NCI-H1048 (cell line): ENCODE measurements around the gene AIFM1.
"Not testable (repeated sequence)": the region's sequence is repeated elsewhere in the genome, so short reads cannot be mapped to it uniquely, and the experiment has no call there.

Experiments
- DNase-seq: peaks from one replicate; lab custom pipeline; 2025; lab: John Stamatoyannopoulos, UW

The AIFM1 gene

DNA sequence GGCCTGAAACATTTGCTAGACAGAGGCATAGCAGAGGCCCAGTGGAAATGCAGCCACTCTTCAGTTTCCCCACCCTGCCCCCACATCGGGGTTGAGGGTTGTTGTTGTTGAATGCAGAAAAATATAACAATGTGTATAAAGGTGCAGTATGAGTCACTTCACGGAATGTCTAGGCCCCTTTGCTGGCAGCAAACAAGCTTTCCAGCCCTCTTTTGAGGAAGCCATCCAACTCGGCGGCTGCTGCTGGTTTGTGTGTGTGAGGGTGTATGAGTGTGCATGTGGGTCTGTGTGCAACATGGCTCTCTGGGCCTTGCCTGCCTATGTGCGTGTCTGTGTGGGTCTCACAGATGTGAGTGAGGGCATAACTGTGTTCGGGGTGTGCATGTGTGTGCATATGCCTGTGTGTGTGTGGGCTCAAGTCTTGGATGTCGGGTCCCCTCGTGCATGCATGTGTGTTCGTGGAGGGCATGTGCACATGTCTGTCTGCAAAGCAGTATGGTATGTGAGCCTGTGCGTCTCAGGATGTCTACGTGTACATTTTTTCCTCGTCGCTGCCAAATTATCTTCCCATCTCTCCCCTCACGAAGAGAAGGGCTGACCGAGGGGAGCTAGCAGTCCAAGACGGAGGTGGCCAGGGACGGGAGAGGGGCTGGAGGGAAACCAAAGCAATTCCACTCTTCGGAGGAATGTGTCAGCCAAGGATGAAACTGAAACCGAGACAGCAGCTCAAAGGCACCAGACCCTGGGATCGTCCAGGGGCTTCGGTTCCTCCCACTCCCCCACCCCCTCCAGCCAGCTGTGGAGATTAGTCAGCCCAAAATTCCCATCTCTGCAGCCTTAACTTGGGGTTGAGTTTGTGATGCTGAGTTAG lies 47.0 kb downstream of the AIFM1 start:
- no peak for DNase-seq

DNA sequence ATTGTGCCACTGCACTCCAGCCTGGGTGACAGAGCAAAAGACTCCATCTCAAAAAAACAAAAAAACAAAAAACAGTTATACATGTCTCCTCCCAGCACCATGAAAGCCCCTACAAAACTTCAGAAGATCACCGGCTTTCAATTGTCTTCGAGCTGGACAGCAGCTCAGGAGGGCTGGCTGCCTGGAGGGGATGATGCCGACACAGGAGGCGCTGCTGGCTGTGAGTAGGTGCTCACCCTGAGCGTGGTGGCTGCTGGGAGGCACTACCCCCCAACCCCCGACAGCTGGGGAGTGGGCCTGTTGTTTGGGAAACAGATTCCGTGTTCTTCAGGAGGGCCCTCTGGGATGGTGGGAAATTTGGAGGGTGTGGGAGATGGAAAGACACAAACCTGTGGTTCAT lies 48.5 kb downstream of the AIFM1 start:
- no peak for DNase-seq

DNA sequence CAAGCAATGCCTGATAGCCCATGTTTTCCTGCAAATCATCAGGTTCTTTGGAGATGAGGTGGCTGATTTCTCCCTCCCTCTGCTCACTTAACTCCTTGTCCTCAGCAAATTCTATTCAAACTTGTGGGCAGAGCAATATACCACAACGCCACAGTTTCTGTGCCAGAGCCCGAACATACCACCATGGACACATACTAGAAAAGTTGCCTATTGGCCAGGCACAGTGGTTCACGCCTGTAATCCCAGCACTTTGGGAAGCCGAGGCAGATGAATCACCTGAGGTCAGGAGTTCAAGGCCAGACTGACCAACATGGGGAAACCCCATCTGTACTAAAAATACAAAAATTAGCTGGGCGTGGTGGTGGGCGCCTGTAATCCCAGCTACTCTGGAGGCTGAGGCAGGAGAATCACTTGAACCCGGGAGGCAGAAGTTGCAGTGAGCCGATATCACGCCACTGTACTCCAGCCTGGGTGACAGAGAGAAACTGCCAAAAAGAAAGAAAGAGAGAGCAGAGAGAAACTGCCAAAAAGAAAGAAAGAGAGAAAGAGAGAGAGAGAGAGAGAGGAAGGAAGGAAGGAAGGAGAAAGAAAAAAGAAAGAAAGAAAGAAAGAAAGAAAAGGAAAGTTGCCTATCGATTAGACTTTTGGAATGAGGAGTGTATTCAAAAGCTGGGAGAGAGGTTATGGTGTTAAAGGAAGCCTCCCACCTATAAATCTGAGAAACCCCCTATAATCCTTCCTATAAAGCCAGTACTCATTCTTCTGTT lies 50.3 kb downstream of the AIFM1 start:
- not testable (repeated sequence) for DNase-seq

DNA sequence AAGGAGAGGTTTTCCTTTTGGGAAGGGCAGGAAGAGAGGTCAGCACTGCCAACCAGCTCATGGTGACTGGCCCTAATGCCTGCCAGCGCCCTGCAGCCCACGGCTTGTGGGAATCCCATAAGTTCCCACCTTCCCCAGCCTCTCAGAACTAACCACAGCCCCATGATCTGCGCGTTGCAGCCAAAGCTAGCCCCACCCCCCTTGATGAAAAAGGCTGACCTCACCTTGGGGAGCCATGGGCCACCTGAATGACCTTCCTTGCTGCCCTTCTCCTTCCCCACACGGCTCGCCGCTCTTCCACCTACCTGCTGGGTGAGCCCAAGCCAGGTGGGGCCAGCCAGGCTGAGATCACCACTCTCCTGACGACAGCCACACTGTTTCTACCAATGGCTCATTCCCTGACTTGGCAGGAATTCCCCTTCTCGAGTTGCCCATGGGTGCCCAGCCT lies 51.5 kb downstream of the AIFM1 start:
- no peak for DNase-seq

DNA sequence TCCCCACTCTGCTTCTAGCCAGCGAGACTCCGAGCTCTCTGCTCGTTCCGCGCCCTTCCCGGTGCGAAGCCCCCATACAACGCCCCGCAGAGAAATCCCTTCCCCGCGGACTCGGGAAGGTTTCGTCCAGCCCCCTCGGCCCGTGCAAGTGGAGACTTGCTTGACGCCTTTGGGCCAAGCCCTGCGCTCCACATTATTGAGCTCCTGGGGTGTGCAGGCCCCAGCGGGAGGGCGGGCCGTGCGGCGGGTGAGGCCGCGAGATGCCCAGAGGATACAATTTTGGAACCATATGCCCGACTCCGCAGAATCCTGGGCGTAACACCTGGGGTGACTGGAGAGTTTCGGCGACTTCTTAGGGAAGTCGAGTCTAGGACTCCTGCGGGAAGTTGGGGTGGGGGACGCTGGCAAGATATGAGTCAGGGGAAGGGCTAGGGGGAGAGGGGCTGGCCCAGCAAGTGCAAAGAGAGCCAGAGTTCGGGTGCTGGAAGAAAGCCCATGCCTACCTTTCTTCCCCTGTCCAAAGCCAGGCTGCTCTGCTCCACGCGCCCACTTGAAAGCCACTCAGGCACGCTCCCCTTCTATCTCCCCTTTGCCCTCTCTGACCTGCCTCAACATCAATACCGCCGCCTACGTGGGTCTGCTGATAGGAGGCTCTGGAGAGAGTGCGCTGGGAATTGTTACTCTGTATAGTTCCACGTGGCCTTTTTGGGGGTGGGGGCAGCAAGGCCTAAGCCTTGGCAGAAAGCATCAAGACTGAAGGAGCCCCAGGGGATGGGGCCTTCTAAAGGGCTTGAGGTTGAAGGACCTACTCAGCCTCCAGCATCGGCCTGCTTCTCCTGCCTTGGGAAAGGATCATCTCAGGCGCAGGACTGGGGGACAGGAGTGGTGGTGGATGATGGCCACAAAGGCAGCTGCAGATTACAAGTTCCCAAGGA lies 54.2 kb downstream of the AIFM1 start:
- DNase-seq: no peak

DNA sequence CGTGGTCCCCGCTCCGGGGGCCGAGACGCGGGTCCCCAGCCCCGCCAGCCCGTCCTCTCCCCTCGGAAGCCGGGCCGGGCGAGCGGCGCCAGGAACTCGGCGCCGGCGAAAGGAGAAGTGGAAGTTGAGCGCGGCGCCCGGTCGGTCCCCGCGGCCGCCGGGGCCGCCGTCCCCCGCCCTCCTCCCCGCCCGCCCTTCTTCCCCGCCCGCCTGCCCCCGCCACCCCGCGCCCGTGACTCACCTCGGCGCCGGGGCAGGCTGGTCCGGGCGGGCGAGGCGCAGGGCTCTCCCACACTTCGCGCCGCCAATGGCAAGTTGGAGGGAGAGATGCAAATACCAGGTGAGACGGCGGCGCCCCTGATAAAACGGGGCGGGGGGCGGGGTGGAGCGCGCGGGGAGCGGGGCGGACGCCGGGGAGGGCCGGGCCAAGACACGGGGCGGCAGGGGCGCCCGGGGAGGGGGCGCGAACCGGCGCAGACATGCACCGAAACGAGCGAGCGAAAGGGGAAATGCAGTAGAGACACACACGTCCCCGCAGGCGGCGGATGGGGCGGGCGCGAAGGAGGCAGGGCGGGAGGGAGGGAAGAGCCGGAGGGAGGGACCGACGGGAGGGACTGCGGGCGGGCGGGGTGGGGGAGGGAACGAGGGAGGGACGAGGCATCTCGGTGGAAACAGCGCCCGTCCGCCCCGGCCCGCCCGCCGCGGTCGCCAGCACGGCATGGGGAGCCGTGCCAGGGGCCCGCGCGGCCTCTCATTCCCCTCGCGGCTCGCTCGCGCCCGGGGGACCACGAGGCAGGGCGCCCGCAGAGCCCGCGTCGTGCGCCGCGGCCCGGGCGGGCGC lies 55.0 kb downstream of the AIFM1 start, which contains the start of gene ELF4:
ELF4 (minus strand) TSS at position 119 of the 841 bp plus-strand sequence. CDS start 29,167 bp downstream, outside the sequence.
- DNase-seq: peak; percentile 28

DNA sequence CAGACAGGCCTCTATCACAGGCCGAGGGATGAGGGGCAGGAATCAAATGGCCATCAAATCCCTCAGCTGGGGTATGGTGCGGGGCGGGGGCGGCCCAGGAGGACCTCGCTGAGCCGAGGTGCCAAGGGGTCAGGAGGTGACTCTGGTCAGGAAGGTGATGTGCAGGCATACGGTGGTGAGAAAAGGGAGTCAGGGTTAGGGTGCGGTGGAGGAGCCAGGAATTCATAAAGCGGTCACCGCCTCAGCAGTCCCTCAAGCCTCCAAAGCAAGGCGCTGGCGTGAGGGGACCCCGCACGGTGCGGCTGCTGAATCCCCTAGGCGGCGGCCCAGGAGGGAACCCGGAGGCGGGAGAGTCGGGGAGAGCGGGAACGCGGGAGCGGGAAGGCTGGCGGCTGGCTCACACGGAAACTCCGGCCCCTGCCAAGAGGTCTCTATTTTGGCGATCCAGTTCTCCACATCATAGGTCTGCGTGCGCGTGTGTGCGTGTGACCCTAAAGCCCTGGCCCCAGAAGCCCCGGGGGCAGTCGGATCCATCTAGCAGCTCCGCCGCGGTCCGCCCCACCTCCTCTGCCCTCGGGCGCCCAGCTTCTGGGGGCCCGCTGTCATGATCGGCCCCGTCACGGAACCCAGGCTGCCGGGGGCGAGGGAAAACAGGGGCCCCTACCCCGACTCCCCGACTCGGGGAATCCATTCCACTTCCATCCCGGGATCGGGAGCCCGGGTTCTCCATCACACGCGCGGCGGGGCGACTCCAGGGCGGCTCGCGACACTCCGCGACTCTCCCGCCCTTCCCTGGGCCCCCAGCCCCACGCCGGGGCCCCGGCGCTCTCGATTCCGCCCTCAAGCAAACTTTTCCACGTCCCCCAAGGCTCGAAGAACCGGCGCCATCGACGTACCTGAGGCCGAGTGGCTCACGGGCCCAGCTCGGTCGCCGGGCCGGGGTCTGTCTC lies 55.9 kb downstream of the AIFM1 start:
- DNase-seq: no peak

DNA sequence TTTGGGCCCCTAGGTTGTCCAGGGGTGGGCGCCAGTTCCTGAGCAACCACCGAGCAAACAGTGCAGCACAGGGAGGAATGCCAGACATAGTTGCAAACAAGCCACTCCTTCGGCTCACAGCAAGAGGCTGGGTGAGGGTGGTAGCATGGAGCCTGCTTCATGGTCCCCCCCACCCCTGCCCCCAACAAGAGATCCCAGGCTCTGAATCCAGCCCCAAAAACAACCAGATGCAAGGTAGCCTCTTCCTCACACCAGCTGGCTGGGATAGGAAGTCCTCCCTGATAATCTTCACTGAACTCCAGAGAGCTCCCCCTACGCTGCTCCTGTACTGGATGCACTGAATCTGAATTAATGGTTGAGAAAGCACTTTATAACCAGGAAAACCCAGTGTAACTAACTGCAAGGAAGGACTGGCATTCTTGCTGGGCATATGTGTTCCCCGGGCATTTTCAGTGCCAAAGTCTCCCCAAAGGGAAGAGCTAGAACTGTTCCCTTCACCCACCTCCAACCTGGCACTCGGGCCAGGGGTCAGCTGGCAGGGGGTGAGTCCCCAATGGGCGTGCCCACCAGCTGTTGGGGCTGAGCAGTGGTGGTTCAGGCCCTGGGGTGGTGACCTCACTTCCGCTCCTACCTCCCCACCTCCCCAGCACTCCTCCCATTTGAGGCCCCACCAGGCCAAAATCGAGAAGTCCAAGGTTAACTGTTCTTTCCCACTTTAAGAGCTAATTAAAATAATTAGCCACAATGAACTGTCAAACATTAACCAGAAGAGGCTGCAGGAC lies 56.8 kb downstream of the AIFM1 start:
- DNase-seq: no peak

DNA sequence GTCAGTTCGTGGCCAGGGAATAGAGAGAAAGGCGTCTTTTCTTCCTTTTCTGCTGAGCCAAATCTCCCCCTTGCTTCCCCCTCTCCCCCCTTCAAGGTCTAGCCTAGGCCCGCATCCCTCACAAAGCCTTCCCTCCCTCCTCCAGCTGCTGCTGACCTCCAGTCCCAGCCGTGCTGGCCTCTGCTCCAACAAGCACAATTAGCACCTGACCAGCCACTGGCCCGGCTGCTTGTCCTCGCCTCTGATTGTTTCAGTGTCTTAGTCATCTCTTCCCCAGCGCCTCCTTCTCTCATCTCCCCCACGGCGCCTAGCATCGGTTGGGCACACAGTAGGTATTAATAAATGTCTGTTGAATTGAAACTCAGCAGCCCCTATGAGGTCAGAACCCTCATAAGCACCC lies 59.6 kb downstream of the AIFM1 start:
- DNase-seq: no peak

DNA sequence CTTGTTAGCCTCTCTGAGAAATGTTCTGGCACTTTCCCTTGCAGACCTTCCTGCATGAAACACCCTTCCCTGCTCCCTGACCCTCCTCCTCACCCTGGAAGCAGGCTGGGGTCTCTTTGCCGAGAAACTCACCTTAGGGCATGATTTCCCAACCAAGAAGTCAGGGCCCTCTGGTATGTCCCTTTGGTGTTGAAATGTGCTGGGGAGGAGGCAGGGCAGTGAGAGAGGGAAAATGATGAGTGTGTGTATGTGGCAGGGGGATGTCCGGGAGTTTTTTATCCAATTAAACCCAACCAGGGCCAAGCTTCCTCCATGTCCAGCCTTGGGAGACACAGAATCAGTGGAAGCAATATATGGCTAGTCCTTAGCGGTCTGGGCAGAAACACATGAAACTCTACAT lies 60.4 kb downstream of the AIFM1 start:
- DNase-seq: no peak

DNA sequence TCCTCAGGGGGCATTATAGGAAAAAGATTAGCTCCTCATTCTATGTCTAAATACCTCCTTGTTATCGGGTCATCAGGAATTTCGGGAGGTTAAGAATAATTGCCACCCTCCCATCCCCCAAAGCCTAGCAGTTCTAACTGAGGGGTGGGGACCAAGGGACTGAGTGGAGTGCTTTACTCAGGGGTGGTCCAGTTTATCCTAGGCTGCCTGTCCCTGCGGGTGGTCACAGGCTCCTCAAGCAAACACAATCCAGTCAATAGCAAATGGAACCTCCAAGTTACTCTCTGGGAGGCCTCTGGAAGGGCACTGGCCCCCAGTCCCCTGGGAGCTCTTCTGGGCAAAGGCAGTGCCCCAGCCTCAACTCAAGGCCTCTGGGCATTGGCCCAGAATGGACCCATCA lies 62.0 kb downstream of the AIFM1 start:
- DNase-seq: no peak

DNA sequence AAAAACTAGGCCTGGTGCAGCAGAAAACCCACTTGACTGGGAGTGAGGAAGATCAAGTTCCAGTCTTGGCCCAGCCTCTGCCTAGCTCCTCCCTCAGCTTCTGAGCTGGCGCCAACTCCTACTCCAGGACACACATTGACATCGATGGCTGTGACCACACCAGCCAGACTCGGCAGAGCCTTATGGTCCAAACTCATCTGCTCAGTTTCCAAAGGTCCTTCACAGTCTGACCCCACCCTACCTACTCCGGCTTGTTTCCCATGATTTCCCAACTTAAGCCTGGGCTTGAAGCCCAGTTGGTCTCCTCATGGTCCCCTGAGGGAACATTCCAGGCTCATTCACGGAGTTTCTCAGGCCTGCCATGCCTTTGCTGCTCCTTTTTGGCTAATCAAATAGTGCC lies 65.5 kb downstream of the AIFM1 start:
- DNase-seq: no peak

DNA sequence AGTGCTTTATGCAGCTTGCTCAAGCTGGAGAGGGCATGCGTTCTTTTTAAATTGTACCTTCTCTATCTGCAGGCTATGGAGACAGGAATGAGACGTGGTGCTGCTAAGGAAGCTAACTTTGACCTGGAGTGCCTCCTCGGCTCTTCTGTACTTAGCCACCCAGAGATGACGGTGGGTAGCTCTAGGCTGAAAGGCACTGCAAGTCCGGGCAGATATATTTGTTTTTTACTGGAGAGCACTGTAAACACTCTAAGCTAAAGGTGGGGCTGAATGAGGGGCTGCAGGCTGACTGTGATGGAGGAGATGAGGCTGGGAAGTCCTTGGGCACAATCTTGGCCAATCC lies 67.5 kb downstream of the AIFM1 start:
- DNase-seq: no peak

DNA sequence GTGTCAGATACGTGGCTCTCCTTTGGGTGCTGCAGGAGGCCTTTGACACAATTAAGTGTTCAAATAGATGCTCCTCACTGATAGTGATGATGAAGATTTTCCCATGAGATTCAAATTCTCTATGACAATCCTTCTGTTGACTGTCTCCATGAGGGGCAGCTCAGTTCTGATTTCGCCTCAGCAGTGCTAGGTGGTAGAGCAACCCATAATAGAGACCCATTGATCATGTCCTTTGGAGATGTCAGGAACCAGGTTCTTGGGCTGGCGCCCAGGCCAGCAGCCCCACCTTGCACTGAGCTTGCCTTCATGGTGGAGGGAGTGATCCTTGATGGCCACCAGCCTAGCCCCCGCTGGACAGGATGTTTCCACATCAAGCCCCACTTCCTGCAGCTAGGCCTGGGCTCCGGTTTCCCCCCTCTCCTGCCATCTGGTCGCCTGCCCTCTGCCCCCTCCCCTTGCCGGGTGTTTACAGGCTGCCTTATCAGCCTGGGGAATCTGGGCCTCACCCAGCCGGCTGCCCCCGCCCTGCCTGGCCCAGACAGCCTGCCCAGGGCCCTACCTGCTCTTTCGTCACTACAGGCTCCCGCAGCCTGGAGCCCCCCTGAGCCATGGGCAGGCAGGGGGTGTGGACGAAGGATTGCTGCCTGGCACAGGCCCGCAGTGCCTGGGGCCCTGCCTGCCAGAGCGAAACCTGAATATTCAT lies 68.0 kb downstream of the AIFM1 start:
- DNase-seq: no peak

DNA sequence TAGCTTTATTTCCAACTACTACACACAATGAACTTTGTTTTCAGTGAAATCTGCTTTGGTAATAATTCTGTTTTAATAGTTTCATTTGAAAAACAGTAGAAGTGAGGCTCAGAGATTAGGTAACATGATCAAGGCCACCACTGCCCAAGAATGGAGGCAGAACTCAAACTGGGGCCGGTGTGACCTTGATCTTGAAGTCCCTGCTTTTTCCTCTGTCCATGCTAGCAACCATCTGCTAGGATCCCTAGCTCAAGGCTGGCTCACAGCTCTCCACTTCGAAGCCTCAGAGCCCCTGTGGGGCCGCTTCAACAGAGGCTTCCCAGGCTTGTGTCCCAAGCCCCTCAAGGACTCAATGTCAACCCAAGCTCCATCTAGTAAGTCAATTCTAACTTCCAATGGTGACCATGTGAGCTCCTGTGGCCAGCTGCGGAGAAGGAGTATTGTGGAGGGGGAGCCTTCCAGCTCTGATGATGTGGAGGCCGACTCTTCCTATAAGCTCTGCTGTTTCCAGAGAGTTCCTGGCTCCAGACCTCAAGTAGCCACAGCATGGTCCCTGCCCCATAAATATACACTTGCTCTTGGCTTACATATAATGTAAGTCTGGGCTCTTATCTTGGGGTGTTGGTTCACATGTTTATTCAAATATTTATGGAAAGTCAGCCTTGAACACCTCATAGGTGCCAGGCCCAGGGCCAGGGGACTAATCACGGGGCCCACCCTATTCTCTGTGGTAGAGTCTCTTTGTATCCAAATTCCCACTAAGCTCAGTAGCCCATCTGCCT lies 70.2 kb downstream of the AIFM1 start:
- DNase-seq: no peak

DNA sequence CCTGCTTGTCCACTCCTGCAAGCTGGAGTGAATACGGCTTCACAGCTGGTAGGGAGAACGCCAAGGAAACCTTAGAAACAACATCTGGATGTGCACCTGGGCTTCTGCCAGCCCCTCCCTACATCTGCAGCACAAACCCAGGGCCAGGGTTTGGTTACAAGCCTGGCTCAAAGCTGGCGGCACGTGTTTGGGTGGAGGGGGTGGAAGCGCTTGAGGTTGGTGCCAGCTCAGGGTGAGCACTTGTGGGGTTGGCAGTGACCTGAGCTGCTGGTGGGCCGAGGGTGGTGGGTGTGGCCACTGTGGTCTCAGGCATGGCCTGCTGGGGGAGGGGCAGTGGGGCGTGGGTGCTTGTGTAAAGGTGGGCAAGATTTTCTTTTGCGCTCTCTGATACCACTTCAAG lies 70.9 kb downstream of the AIFM1 start:
- DNase-seq: no peak

DNA sequence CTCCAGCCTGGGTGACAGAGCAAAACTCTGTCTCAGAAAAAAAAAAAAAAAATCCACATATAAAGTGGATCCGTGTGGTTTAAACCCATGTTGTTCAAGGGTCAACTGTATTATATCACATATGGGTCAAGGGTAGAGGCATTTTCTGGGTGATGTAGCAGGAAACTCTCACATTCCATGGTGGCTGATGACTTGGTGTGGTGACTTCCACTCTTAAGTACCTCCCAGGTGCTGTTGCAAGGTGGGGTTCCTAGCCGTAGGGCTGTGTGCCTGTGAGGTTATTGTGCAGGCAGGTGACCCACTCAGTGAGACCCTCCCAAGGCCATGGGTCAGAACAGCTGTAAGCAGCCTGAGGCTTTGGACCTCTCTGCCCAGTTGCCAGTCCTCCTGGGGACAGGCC lies 72.4 kb downstream of the AIFM1 start:
- DNase-seq: no peak

DNA sequence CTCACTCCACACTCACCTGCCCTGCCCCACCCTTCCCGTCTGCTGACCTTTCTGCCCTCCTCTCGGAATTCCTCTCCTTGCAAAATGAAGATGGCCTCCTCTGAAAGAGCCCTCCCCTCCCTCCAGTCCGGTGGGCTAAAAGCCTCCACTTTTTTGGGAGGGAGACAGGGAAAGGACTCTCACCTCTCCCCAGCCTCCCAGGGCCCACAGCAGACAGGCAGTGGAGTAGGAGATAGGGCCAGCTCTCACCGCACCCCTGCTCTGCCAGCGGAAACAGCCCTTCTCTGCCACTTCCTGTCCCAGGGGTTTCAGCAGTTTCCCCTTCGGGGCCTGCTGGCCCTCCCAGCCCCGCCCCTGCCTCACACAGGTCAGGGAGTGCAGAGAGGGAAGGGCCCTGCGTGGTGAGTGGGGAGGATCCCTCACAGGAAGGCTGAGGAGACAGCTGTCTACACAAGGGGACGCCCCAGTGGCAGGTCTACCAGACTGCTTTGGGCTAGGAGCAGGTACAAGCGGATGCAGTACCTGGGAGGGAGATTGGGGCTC lies 73.6 kb downstream of the AIFM1 start:
- DNase-seq: no peak
